VCaP (cell line): ENCODE results near the gene RTN3.

Source experiments
- H3K27ac ChIP-seq: fragments of 450-650 bp; 2 replicates; pipeline ENCODE4 v1.5.1; 2017
- CTCF ChIP-seq: fragments of 450-650 bp; conservative IDR thresholded peaks from 2 replicates; pipeline ENCODE4 v1.5.1; 2017; ENCODE audit warnings: mild to moderate bottlenecking, moderate library complexity

Gene RTN3

GRCh38 chr11:63800921-63801320 is 119.6 kb downstream of the RTN3 start:
- H3K27ac ChIP-seq = no peak overlapping the region
- TF ChIP-seq CTCF = 0 out of 2 replicates have a peak, but pooled peaks have one; percentile 4

DNA sequence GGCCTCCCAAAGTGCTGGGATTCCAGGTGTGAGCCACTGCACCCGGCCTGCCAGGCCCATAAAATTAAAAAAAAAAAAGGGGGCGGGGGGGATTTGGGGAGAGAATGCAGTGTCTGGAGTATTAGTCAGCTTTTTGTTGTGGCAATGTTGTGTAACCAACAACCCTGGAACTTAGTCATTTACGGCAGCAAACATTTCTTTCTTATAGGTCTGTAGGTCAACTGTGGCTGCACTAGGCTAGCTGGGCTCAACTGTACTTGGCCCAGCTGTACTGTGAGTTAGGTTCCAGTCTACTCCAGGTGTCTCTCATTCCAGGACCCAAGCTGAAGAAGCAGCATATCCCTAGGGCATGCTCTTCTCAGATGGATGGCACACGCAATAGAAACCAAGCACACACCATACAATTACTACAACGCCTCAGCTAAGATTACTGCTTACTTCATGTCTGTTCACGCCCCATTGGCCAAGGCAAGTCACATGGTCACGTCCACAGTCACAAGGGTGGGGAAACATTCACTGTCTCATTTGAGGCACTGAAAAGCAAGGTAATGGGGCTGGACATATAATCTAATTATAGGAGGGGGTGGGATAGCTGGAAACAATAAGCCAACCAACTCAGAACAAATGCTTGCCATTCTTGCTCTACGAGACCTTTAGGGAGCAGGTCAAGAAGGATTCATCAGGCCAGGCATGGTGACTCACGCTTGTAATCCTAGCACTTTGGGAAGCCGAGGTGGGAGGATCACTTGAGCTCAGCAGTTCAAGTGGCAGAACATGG is 121.5 kb downstream of the RTN3 start:
- peak overlapping the region; percentile 64; the same call in 1 of the 2 replicates for H3K27ac ChIP-seq
- no peak for TF ChIP-seq CTCF

- H3K27ac ChIP-seq = peak overlapping the region; percentile 64
- TF ChIP-seq CTCF = no peak
Observed at GRCh38 chr11:63804259-63804658, 123.0 kb downstream of the RTN3 start.

DNA sequence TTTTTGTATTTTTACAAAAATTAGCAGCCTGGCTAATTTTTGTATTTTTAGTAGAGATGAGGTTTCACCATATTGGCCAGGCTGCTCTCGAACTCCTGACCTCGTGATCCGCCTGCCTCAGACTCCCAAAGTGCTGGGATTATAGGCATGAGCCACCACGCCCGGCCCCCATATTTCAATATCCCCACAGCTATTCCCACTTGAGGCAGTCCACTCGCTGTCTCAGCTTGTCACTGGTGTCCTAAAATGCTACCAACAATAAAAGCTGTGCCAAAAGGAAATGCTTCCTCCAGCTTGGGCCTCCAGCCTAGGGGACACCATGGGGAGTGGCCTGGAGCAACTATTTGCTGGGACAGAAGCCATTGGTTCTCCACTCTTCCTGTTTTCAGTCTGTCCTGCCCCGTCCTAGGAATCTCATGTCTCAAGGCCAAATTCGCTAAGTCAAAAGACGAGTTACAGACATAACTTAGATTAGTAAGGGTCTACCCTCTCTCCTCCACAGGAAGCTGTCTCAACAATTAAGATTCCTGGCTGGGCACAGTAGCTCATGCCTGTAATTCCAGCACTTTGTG is 124.6 kb downstream of the RTN3 start:
- H3K27ac ChIP-seq = no peak overlapping the region
- no peak for TF ChIP-seq CTCF
